ENCODE measurements around the gene RFX7. TPM values are rescaled to one million over a fixed set of nuclear protein-coding genes. Genes with fewer than 3 reads are reported as not detected.
A peak's percentile ranks its signal among the peaks of the same experiment; 100 is the strongest.

RFX7 gene
- polyA plus RNA-seq, 2 of the 4 experiments (the other 2 are of a cell fraction), result 11.7 to 14.9 TPM

GRCh38 chr15:56199038-56199437 lies 44.6 kb downstream of the RFX7 start:
- FAIRE-seq (peak; percentile 28), ATAC-seq (no peak), DNase-seq (ENCODE audit: low read depth in 1 of 2, low spot score in 1 of 2) (no peak)
- H3K4me2 ChIP-seq, result no peak overlapping the region
- H3K27ac ChIP-seq, result no peak overlapping the region
- no peak for TF ChIP-seq CEBPB (IDR thresholded peaks at IDR 0.05)
- TF ChIP-seq RARB (CRISPR knock-in tag; IDR thresholded peaks at IDR 0.05), result no peak
- no peak for TF ChIP-seq EHF (CRISPR knock-in tag; IDR thresholded peaks at IDR 0.05)
- no peak for TF ChIP-seq CBX8 (IDR thresholded peaks at IDR 0.05)
- no peak for TF ChIP-seq EP300 (IDR thresholded peaks at IDR 0.05)
- TF ChIP-seq GATA3 (IDR thresholded peaks at IDR 0.05; ENCODE audit: borderline replicate concordance), result no peak
- no peak for TF ChIP-seq PBX3 (IDR thresholded peaks at IDR 0.05)
- TF ChIP-seq CTCF (IDR thresholded peaks at IDR 0.05), result no peak
- TF ChIP-seq BHLHE40 (IDR thresholded peaks at IDR 0.05; ENCODE audit: low read depth, low read length), result no peak
- no peak for TF ChIP-seq RNF2 (IDR thresholded peaks at IDR 0.05; ENCODE audit: borderline replicate concordance, low read depth)
- TF ChIP-seq JUNB (IDR thresholded peaks at IDR 0.05), result no peak
- TF ChIP-seq NFE2L2 (conservative IDR thresholded peaks at IDR 0.05; ENCODE audit: low read length), result no peak
- no peak for TF ChIP-seq RFX5 (IDR thresholded peaks at IDR 0.05)
- no peak for TF ChIP-seq HOXB13 (CRISPR knock-in tag; IDR thresholded peaks at IDR 0.05; ENCODE audit: low read depth)
- TF ChIP-seq RAD21 (conservative IDR thresholded peaks at IDR 0.05 in 1 of 2, IDR thresholded peaks at IDR 0.05 in 1 of 2), result no peak
- TF ChIP-seq CHD4 (IDR thresholded peaks at IDR 0.05; ENCODE audit: borderline replicate concordance), result no peak
- TF ChIP-seq ZFP36 (IDR thresholded peaks at IDR 0.05; ENCODE audit: borderline replicate concordance, partially characterized antibody), result no peak
- TF ChIP-seq USF2 (IDR thresholded peaks at IDR 0.05), result no peak
- peaks cover 16% of the 10 kb centered on the region; the same call in 2 of the 3 replicates for H3K4me1 ChIP-seq
- ChIA-PET POLR2A (no interaction called here), CTCF (interaction anchor here (0.6 to 0.8 kb wide), 2 partner anchors 8 to 217 kb away, joined by 3 read pairs; no protein-coding TSS in a partner anchor)
- H3K4me3 ChIP-seq, result no peak overlapping the region
- H3K9me3 ChIP-seq, result no peaks in the 10 kb centered on the region
- WGBS (ENCODE audit: missing lambda C conversion rate), result 77% methylated on average over 2 of the region's 2 CpGs

- ChIA-PET CTCF (interaction anchor here (1.3 kb wide), 1 partner anchor 46 kb away, joined by 3 read pairs; no protein-coding TSS in a partner anchor), POLR2A (no interaction called here)
- no peak for DNase-seq (ENCODE audit: low read depth in 1 of 2, low spot score in 1 of 2)
- no peak for ATAC-seq
- TF ChIP-seq BCL3 (IDR thresholded peaks at IDR 0.05) (no peak), NFE2L2 (conservative IDR thresholded peaks at IDR 0.05; ENCODE audit: low read length) (no peak), RFX5 (IDR thresholded peaks at IDR 0.05) (no peak), SREBF2 (IDR thresholded peaks at IDR 0.05) (no peak), TFCP2L1 (CRISPR knock-in tag; IDR thresholded peaks at IDR 0.05) (no peak), CBX8 (IDR thresholded peaks at IDR 0.05) (no peak), ZSCAN20 (CRISPR knock-in tag; IDR thresholded peaks at IDR 0.05) (no peak), PBX3 (IDR thresholded peaks at IDR 0.05) (no peak), HDAC2 (IDR thresholded peaks at IDR 0.05) (no peak), PHF8 (IDR thresholded peaks at IDR 0.05; ENCODE audit: borderline replicate concordance, low read depth) (no peak), ELK1 (IDR thresholded peaks at IDR 0.05; ENCODE audit: low read depth, low read length) (no peak), RCOR1 (IDR thresholded peaks at IDR 0.05; ENCODE audit: low read depth, low read length) (no peak), HES2 (IDR thresholded peaks at IDR 0.05) (no peak), CEBPB (IDR thresholded peaks at IDR 0.05) (no peak), FOSB (CRISPR knock-in tag; IDR thresholded peaks at IDR 0.05) (no peak), CBX2 (IDR thresholded peaks at IDR 0.05; ENCODE audit: borderline replicate concordance, low read depth) (no peak), ESRRA (IDR thresholded peaks at IDR 0.05; ENCODE audit: borderline replicate concordance, low read length) (no peak), HEYL (CRISPR knock-in tag; IDR thresholded peaks at IDR 0.05) (no peak)
- Histone ChIP-seq H3K9me3 (no peaks in the 10 kb centered on the region), H3K27ac (no peak overlapping the region), H3K4me1 (peaks cover 8% of the 10 kb centered on the region; the same call in 2 of the 3 replicates), H3K4me3 (no peak overlapping the region), H3K4me2 (no peak overlapping the region)
- WGBS (ENCODE audit: missing lambda C conversion rate), result 93% methylated on average over 1 of the region's 1 CpG
- FAIRE-seq, result no peak
Observed at GRCh38 chr15:56194035-56194434, 49.6 kb downstream of the RFX7 start.

All from A549 (cell line).